ENCODE data around the gene CKLF.

DNA sequence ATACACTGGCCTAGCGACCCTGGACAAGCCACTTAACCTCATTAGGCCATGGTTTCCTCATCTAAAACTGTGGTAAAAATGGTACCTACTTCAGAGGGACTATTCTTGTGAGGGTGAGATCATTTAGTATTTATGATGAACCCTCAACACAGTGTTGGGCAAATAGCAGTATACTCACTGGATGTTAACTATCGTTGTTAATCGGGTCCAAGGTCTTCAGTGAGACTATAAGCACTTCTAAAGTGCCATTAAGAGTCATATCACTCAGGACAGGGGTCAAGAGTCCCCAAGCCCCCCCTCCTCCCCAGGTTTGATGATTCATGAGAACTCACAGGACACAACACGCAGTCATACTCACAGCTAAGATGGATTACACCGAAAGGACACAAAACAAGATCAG lies 13.5 kb upstream of the CKLF start:
- no peak for TF ChIP-seq POLR2A (IDR thresholded peaks at IDR 0.05)
- TF ChIP-seq, protein P1, sequence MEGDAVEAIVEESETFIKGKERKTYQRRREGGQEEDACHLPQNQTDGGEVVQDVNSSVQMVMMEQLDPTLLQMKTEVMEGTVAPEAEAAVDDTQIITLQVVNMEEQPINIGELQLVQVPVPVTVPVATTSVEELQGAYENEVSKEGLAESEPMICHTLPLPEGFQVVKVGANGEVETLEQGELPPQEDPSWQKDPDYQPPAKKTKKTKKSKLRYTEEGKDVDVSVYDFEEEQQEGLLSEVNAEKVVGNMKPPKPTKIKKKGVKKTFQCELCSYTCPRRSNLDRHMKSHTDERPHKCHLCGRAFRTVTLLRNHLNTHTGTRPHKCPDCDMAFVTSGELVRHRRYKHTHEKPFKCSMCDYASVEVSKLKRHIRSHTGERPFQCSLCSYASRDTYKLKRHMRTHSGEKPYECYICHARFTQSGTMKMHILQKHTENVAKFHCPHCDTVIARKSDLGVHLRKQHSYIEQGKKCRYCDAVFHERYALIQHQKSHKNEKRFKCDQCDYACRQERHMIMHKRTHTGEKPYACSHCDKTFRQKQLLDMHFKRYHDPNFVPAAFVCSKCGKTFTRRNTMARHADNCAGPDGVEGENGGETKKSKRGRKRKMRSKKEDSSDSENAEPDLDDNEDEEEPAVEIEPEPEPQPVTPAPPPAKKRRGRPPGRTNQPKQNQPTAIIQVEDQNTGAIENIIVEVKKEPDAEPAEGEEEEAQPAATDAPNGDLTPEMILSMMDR (IDR thresholded peaks at IDR 0.05): no peak
